Left lung (tissue), 10 donors: ENCODE data around the gene FSTL5. TPM values are rescaled to one million over a fixed set of nuclear protein-coding genes. Genes with fewer than 3 reads are reported as not detected.
A peak's percentile ranks its signal among the peaks of the same experiment; 100 is the strongest.

Experiments used
- ATAC-seq: fragments of 200-7000 bp; cut with Tn5 transposase; one replicate; pipeline ENCODE4 v1.9.1; 2020; ENCODE audit warnings: moderate library complexity
- DNase-seq, 4 donors: peaks; one replicate each; pipeline ENCODE4 v3.0.0-alpha.2; 2013 to 2020
- H3K27ac ChIP-seq, 2 donors: fragments of 200-600 bp; sonication (generic) in 1 of 2; one replicate each; pipeline versions ENCODE4 v1.5.0 to v1.8.0; 2020 to 2021
- H3K27me3 ChIP-seq, 2 donors: fragments of 200-600 bp; sonication (generic) in 1 of 2; one replicate each; pipeline versions ENCODE4 v1.5.0 to v1.8.0; 2020 to 2021
- H3K36me3 ChIP-seq, 2 donors: fragments of 200-600 bp; sonication (generic) in 1 of 2; one replicate each; pipeline versions ENCODE4 v1.5.0 to v1.8.0; 2020 to 2021
- H3K4me1 ChIP-seq, 2 donors: fragments of 200-600 bp; one replicate each; pipeline ENCODE4 v1.8.0; 2021
- H3K4me3 ChIP-seq, 2 donors: fragments of 200-600 bp; sonication (generic) in 1 of 2; one replicate each; pipeline versions ENCODE4 v1.5.0 to v1.8.0; 2020 to 2021; ENCODE audit warnings: mild to moderate bottlenecking in 1 of 2
- H3K9me3 ChIP-seq, 2 donors: fragments of 200-600 bp; sonication (generic) in 1 of 2; one replicate each; pipeline versions ENCODE4 v1.5.0 to v1.8.0; 2020 to 2021
- intact Hi-C, 2 donors: fragments of 100-400 bp; cut with DNase I; formaldehyde crosslinking; loops; one replicate each; pipeline versions ENCODE4 v1.11.2 to v1.14.2; 2022
- polyA plus RNA-seq, 6 donors: library from polyadenylated mRNA; unstranded; fragments of 120-200 nt; gene quantifications; one replicate each; pipeline ENCODE4 v1.2.1, GENCODE V29; 2013; ENCODE audit not compliant: insufficient read length in 6 of 6
- total RNA-seq, 2 donors: library from RNA; stranded (reverse); fragmentation: NEBNext Ultra II Directional; extraction: Animal tissue kit (Norgen Biotek cat#: 25700); gene quantifications; one replicate each; pipeline ENCODE4 v1.2.1, GENCODE V29; 2021
- TF ChIP-seq, protein P1 (sequence below), 2 donors: fragments of 200-600 bp; sonication (generic) in 1 of 2; IDR thresholded peaks; one replicate each; pipeline versions ENCODE4 v1.5.0 to v1.8.0; 2021; ENCODE audit warnings: antibody characterized with exemption in 2 of 2
- donor health status: DM: no; HTN: yes; CAD: no.
- donor health status: DM: no; HTN: no; CAD: no.

Gene FSTL5
- total and polyA plus RNA-seq, 8 donors = 0.14 to 0.60 (median 0.31) TPM; not detected in 2

DNA sequence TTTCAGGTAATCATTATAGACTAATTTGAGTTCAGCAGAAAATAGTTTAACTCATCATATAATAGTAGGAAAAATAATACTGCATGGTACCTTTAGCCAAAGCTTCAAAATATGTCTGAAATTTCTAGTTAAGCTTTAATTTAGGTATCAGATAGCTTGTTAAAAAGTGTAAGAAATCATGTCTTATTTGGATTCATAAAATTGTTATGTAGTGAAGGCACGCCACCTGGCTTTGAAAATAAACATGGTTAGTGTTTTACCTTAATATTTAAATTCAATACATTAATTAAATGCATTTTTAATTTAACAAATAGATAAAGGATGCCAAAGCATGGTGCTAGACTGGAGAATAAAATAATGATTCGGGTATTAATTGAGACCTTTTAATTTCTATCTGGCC, 211.4 kb downstream of the FSTL5 start:
- H3K27me3 ChIP-seq = no peaks in the 10 kb centered on the region
- H3K9me3 ChIP-seq = no peaks in the 10 kb centered on the region
- TF ChIP-seq, protein P1, sequence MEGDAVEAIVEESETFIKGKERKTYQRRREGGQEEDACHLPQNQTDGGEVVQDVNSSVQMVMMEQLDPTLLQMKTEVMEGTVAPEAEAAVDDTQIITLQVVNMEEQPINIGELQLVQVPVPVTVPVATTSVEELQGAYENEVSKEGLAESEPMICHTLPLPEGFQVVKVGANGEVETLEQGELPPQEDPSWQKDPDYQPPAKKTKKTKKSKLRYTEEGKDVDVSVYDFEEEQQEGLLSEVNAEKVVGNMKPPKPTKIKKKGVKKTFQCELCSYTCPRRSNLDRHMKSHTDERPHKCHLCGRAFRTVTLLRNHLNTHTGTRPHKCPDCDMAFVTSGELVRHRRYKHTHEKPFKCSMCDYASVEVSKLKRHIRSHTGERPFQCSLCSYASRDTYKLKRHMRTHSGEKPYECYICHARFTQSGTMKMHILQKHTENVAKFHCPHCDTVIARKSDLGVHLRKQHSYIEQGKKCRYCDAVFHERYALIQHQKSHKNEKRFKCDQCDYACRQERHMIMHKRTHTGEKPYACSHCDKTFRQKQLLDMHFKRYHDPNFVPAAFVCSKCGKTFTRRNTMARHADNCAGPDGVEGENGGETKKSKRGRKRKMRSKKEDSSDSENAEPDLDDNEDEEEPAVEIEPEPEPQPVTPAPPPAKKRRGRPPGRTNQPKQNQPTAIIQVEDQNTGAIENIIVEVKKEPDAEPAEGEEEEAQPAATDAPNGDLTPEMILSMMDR (IDR thresholded peaks at IDR 0.05) = peak in 1 of 2 donors; percentile 9
- intact Hi-C loops = no loop called here
- H3K4me1 ChIP-seq = no peaks in the 10 kb centered on the region
- ATAC-seq (no peak), DNase-seq (no peak)
- H3K4me3 ChIP-seq = no peak overlapping the region
- H3K27ac ChIP-seq = no peak overlapping the region
- no peaks in the 10 kb centered on the region for H3K36me3 ChIP-seq

DNA sequence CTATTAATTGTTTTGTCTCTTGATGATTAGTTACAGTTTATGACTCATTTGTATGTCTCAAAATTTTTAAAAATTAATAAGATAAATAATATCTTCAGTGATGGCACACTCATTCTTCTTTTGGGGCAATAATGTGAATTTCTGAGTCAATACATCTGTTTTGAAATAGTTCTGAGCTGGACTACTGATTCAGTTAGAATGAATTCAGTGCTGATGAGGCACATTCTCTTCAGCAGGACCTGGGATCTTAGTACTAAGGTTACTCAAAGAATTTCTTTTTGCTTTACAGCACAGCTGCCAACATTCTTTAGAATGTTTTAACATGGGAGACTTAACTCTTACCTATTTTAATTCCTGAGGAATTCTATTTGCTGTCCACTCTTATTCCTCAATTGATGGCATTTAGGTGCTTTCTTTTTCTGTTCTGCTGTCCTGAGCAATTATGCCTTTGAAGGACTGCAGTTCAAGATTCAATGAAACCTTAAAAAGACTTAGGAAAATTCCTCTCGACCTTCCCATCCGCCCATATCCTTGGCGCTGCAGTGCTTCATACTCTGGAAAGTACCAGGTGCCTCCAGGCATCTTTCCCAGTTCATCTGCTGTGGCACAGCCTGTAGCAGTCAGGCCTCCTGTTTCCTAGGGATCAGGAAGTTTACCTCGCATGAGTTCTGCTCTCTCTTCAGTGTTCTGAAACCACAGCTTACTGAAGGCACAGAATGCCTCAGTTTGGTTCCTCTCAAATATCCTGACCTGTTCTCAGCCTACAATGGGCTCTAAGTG, 213.7 kb downstream of the FSTL5 start:
- intact Hi-C loops = no loop called here
- H3K36me3 ChIP-seq = no peaks in the 10 kb centered on the region
- no peaks in the 10 kb centered on the region for H3K9me3 ChIP-seq
- H3K4me3 ChIP-seq = no peak overlapping the region
- no peak for DNase-seq
- H3K4me1 ChIP-seq = no peaks in the 10 kb centered on the region
- TF ChIP-seq, protein P1 (IDR thresholded peaks at IDR 0.05) = no peak
- H3K27ac ChIP-seq = no peak overlapping the region
- H3K27me3 ChIP-seq = no peaks in the 10 kb centered on the region
- no peak for ATAC-seq

- no peaks in the 10 kb centered on the region for H3K4me1 ChIP-seq
- no peak for DNase-seq
- H3K27me3 ChIP-seq = no peaks in the 10 kb centered on the region
- no peak overlapping the region for H3K27ac ChIP-seq
- intact Hi-C loops = no loop called here
- ATAC-seq = no peak
- TF ChIP-seq, protein P1 (IDR thresholded peaks at IDR 0.05) = no peak
- H3K36me3 ChIP-seq = no peaks in the 10 kb centered on the region
- no peak overlapping the region for H3K4me3 ChIP-seq
- no peaks in the 10 kb centered on the region for H3K9me3 ChIP-seq
Observed at GRCh38 chr4:161948026-161948770, 215.6 kb downstream of the FSTL5 start.

DNA sequence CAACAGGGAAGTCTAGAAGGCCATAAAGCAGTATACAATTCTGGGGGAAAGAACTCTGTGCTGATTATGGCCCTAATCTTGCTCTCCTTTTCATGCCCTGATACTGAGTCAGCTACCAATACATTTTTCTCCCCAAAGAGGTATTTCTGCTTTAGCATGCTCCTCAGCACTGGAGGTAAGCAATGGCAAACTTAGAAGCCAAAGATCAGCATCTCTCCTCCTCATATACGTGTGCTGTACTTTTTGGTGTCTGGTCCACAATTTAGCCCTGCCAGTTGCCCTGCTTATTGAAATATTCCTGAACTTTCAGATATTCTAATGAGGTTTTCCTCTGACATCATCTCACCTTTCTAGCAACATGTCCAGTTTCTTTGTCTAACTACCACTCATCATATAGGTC, 226.2 kb downstream of the FSTL5 start:
- H3K27ac ChIP-seq = no peak overlapping the region
- no peaks in the 10 kb centered on the region for H3K27me3 ChIP-seq
- intact Hi-C loops = no loop called here
- DNase-seq = no peak
- TF ChIP-seq, protein P1 (IDR thresholded peaks at IDR 0.05) = no peak
- no peaks in the 10 kb centered on the region for H3K9me3 ChIP-seq
- H3K4me1 ChIP-seq = no peaks in the 10 kb centered on the region
- ATAC-seq = no peak
- no peak overlapping the region for H3K4me3 ChIP-seq
- no peaks in the 10 kb centered on the region for H3K36me3 ChIP-seq
